ENCODE measurements around the gene TDP2. TPM values are rescaled to one million over a fixed set of nuclear protein-coding genes. Genes with fewer than 3 reads are reported as not detected.
A peak's percentile ranks its signal among the peaks of the same experiment; 100 is the strongest.
"Not testable (repeated sequence)": the region's sequence is repeated elsewhere in the genome, so short reads cannot be mapped to it uniquely, and the experiment has no call there.

Gene TDP2
- polyA plus RNA-seq, 1 donor from 2014 or later: 49.0 TPM

DNA sequence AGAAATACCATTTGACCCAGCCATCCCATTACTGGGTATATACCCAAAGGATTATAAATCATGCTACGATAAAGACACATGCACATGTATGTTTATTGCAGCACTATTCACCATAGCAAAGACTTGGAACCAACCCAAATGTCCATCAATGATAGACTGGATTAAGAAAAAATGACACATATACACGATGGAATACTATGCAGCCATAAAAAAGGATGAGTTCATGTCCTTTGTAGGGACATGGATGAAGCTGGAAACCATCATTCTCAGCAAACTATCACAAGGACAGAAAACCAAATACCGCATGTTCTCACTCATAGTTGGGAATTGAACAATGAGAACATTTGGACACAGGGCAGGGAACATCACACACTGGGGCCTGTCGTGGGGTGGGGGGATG lies 4.4 kb upstream of the TDP2 start:
- H3K27me3 ChIP-seq (ENCODE audit: insufficient read depth, low read depth, low read length); H3K4me2 ChIP-seq (ENCODE audit: low read length); H3K36me3 ChIP-seq (ENCODE audit: insufficient read depth, low read length); H3F3A ChIP-seq (ENCODE audit: insufficient read depth, low read length, poor library complexity, severe bottlenecking); H3K9me3 ChIP-seq (ENCODE audit: low read length); H3K9ac ChIP-seq (ENCODE audit: low read length); H3K9me2 ChIP-seq (ENCODE audit: insufficient read depth, low read length); H3K79me2 ChIP-seq (replicated peaks; ENCODE audit: insufficient read depth, low read length); H3K4me3 ChIP-seq (ENCODE audit: low read length); H2AFZ ChIP-seq (ENCODE audit: low read depth, low read length); H4K20me1 ChIP-seq (ENCODE audit: insufficient read depth); H3K27ac ChIP-seq (ENCODE audit: low read length): not testable (repeated sequence)

DNA sequence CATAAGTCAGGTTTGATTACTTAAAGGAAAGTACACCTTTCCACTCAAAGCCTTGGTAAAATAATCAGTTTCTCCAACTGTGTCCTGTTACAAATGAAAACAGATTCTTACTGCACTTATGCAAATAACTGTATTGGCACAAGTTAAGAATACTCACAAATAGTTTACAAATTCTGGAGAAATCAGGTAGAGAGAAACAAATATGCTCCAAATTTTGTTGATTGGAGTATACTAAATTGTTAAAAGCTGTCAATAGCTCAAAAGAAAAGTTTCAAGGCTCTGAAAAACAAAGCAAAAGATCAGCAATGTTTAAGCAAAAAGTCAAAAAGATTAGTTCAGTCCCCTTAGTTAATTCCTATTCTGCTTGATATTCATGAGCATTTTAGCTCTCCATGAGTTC lies 3.8 kb upstream of the TDP2 start:
- not testable (repeated sequence) for H3K9ac ChIP-seq (ENCODE audit: low read length); H3K4me2 ChIP-seq (ENCODE audit: low read length); H2AFZ ChIP-seq (ENCODE audit: low read depth, low read length); H3K27me3 ChIP-seq (ENCODE audit: insufficient read depth, low read depth, low read length); H3K4me3 ChIP-seq (ENCODE audit: low read length); H3F3A ChIP-seq (ENCODE audit: insufficient read depth, low read length, poor library complexity, severe bottlenecking); H3K36me3 ChIP-seq (ENCODE audit: insufficient read depth, low read length); H3K9me2 ChIP-seq (ENCODE audit: insufficient read depth, low read length); H4K20me1 ChIP-seq (ENCODE audit: insufficient read depth); H3K79me2 ChIP-seq (replicated peaks; ENCODE audit: insufficient read depth, low read length); H3K27ac ChIP-seq (ENCODE audit: low read length); H3K9me3 ChIP-seq (ENCODE audit: low read length)

DNA sequence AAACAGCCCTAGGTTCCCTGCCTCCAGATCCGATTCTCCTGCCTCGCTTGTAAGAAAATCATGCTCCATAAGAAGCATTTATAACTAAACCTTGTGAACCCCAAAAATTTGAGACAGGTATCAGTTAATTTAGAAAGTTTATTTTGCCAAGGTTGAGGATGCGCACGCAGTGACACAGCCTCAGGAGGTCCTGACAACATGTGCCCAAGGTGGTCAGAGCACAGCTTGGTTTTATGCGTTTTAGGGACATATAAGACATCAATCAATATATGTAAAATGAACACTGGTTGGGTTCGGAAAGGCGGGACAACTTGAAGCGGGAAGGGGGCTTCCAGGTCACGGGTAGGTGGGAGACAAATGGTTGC lies 2.3 kb upstream of the TDP2 start:
- peaks cover 8% of the 10 kb centered on the region for H3F3A ChIP-seq (ENCODE audit: insufficient read depth, low read length, poor library complexity, severe bottlenecking)
- H3K9me2 ChIP-seq (ENCODE audit: insufficient read depth, low read length): no peaks in the 10 kb centered on the region
- TF ChIP-seq POLR2AphosphoS5 (IDR thresholded peaks at IDR 0.05): no peak
- no peak for TF ChIP-seq EZH2 (IDR thresholded peaks at IDR 0.05; ENCODE audit: borderline replicate concordance, insufficient read depth, low read length, poor library complexity, severe bottlenecking)
- TF ChIP-seq TAF1 (IDR thresholded peaks at IDR 0.05; ENCODE audit: low read depth): no peak
- no peak for TF ChIP-seq RAD21 (conservative IDR thresholded peaks at IDR 0.05)
- TF ChIP-seq CTCF (IDR thresholded peaks at IDR 0.05; ENCODE audit: poor library complexity, severe bottlenecking): no peak
- TF ChIP-seq SMC3 (conservative IDR thresholded peaks at IDR 0.05; ENCODE audit: poor library complexity): no peak
- no peak for TF ChIP-seq EP300 (conservative IDR thresholded peaks at IDR 0.05; ENCODE audit: poor library complexity, severe bottlenecking)
- TF ChIP-seq MXI1 (conservative IDR thresholded peaks at IDR 0.05; ENCODE audit: poor library complexity, severe bottlenecking): no peak
- TF ChIP-seq, protein P1, sequence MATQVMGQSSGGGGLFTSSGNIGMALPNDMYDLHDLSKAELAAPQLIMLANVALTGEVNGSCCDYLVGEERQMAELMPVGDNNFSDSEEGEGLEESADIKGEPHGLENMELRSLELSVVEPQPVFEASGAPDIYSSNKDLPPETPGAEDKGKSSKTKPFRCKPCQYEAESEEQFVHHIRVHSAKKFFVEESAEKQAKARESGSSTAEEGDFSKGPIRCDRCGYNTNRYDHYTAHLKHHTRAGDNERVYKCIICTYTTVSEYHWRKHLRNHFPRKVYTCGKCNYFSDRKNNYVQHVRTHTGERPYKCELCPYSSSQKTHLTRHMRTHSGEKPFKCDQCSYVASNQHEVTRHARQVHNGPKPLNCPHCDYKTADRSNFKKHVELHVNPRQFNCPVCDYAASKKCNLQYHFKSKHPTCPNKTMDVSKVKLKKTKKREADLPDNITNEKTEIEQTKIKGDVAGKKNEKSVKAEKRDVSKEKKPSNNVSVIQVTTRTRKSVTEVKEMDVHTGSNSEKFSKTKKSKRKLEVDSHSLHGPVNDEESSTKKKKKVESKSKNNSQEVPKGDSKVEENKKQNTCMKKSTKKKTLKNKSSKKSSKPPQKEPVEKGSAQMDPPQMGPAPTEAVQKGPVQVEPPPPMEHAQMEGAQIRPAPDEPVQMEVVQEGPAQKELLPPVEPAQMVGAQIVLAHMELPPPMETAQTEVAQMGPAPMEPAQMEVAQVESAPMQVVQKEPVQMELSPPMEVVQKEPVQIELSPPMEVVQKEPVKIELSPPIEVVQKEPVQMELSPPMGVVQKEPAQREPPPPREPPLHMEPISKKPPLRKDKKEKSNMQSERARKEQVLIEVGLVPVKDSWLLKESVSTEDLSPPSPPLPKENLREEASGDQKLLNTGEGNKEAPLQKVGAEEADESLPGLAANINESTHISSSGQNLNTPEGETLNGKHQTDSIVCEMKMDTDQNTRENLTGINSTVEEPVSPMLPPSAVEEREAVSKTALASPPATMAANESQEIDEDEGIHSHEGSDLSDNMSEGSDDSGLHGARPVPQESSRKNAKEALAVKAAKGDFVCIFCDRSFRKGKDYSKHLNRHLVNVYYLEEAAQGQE (IDR thresholded peaks at IDR 0.05; ENCODE audit: borderline replicate concordance): no peak
- peaks cover 20% of the 10 kb centered on the region for H3K79me2 ChIP-seq (replicated peaks; ENCODE audit: insufficient read depth, low read length)
- H3K27ac ChIP-seq (ENCODE audit: low read length): no peak overlapping the region
- H3K4me2 ChIP-seq (ENCODE audit: low read length): no peak overlapping the region
- no peaks in the 10 kb centered on the region for H4K20me1 ChIP-seq (ENCODE audit: insufficient read depth)
- H3K27me3 ChIP-seq (ENCODE audit: insufficient read depth, low read depth, low read length): no peaks in the 10 kb centered on the region
- H3K4me3 ChIP-seq (ENCODE audit: low read length): no peak overlapping the region
- no peaks in the 10 kb centered on the region for H3K36me3 ChIP-seq (ENCODE audit: insufficient read depth, low read length)
- H3K9me3 ChIP-seq (ENCODE audit: low read length): peaks cover 3% of the 10 kb centered on the region
- no peak overlapping the region for H2AFZ ChIP-seq (ENCODE audit: low read depth, low read length)
- no peak overlapping the region for H3K9ac ChIP-seq (ENCODE audit: low read length)

- Histone ChIP-seq H3K4me3 (ENCODE audit: low read length) (peak overlapping the region; percentile 76), H3K79me2 (replicated peaks; ENCODE audit: insufficient read depth, low read length) (peaks cover 25% of the 10 kb centered on the region)
- not testable (repeated sequence) for H3K27ac ChIP-seq (ENCODE audit: low read length); H3K9ac ChIP-seq (ENCODE audit: low read length); H3K9me2 ChIP-seq (ENCODE audit: insufficient read depth, low read length); H3K27me3 ChIP-seq (ENCODE audit: insufficient read depth, low read depth, low read length); H3K36me3 ChIP-seq (ENCODE audit: insufficient read depth, low read length); H2AFZ ChIP-seq (ENCODE audit: low read depth, low read length); H4K20me1 ChIP-seq (ENCODE audit: insufficient read depth); H3K4me2 ChIP-seq (ENCODE audit: low read length); H3K9me3 ChIP-seq (ENCODE audit: low read length); H3F3A ChIP-seq (ENCODE audit: insufficient read depth, low read length, poor library complexity, severe bottlenecking)
These were observed 1.6 kb upstream of the TDP2 start for GRCh38 chr6:24668066-24668996.

All from neural cell (in vitro differentiated cells).